ENCODE results near the gene PKD1.
"Not testable (repeated sequence)": the region's sequence is repeated elsewhere in the genome, so short reads cannot be mapped to it uniquely, and the experiment has no call there.

PKD1 gene

GRCh38 chr16:2107121-2107790 lies 28.4 kb downstream of the PKD1 start:
- DNase-seq = not testable (repeated sequence)

DNA sequence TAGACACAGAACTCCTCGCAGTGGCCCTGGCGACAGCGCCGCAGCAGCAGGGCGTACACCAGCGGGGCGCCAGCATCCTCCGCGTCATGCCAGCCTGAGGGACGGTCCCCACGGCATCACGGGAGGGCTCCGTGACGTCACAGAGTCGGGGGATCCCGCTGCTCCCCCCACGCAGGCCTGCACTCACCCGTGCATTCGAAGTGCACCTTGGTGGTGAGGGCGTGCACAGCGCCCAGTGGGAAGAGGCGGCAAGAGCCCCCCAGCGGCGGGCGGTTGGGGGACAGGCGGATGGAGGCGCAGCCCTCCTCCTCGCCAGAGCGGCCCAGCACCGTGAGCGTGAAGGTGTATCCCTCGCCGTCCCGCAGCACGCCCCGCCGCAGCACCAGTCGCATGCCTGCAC lies 29.5 kb downstream of the PKD1 start:
- not testable (repeated sequence) for DNase-seq

DNA sequence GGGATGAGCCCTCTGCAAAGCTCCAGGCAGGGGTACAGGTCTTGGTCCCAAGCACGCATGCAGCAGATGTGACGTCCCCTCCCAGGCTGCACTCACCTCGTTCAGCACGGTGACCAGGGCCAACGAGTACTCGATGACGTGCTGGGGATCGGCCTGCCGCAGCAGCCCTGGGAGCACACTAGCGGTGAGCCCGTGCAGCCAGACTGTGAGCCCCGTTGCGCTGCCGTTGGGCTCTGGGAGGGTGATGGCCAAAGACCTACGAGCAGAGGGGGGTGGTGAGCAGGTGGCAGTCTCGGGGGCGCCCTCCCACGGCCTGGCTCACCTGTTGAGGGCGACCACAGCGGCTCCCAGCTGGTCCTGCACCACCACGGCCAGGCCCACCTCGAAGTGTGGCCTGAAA lies 29.9 kb downstream of the PKD1 start:
- not testable (repeated sequence) for DNase-seq

GRCh38 chr16:2105291-2105690 lies 30.4 kb downstream of the PKD1 start:
- DNase-seq = not testable (repeated sequence)

GRCh38 chr16:2104464-2104863 lies 31.2 kb downstream of the PKD1 start:
- DNase-seq = not testable (repeated sequence)

- no peak for DNase-seq
Observed at GRCh38 chr16:2102471-2102870, 33.2 kb downstream of the PKD1 start.

DNA sequence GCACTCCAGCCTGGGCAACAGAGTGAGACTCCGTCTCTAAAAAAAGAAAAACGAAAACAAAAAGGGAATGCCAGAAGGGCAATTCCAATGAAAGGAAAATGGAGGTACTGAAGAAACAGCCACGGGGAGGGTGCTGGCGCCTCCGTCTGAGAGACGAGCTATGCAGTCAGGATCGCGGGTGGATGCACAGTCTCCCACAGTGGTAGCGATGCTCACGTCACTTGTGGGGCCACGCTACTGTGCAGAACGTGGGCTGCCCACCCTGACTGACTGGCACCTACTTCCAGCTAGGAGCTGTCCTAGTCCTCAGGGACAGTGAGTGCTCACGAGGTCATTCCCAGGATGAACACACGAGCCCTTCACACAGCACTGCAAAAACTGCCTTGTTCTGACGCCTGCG lies 34.1 kb downstream of the PKD1 start:
- DNase-seq = not testable (repeated sequence)

DNA sequence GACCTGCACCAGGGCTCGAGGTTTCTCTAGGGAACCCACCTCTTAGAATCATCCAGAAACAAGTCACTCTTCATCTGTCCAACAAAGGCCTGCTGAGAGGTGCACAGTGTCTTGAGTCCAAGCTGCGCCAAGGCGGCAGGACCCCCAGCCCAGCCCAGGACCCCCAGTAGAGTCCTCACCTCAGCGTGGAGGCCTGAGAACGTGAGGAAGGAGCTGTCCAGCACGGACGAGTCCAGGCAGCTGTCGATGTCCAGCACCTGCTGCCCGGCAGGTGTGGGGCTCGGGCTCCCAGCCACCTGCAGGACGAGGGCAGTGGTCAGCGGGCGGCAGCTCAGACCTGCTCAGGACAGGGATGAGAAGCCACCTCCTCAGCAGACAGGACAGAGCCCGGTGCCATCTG lies 38.0 kb downstream of the PKD1 start:
- DNase-seq = not testable (repeated sequence)

DNA sequence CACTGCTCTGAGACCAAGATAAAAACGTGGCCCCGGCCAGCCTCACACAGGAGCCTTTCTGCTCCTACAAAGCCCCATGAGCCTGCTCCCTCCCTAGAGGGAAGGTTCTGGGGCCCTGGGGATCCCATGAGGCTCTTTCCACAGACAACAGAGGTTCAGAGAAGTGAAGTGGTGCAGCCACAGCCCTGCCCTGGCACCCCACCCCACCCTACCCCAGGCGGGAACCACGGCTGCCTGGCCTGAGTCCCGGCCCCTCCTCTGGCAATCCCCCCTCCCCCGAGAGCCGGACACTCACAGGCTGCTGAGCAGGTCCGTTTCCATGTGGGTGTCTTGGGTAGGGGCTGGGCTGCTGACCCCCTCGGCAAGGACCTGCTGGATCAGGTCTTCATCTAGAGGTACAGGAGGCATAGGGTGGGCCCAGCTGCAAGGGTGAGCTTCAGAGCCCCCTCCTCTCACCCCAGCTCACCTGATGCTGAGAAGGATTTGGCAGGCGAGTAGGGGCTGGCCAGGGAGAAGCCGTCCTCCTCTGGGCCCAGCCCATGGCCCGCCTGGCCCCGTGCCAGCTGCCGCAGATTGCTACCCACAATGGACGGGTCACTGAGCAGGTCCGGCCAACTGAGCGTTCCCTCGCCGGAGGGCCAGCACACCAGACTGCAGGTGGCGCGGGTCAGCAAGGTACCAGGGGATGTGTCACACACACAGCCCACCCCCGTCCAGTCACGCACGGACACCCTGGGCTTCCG lies 38.7 kb downstream of the PKD1 start:
- DNase-seq = no peak

- no peak for DNase-seq
Observed at GRCh38 chr16:2095918-2096582, 39.6 kb downstream of the PKD1 start.

DNA sequence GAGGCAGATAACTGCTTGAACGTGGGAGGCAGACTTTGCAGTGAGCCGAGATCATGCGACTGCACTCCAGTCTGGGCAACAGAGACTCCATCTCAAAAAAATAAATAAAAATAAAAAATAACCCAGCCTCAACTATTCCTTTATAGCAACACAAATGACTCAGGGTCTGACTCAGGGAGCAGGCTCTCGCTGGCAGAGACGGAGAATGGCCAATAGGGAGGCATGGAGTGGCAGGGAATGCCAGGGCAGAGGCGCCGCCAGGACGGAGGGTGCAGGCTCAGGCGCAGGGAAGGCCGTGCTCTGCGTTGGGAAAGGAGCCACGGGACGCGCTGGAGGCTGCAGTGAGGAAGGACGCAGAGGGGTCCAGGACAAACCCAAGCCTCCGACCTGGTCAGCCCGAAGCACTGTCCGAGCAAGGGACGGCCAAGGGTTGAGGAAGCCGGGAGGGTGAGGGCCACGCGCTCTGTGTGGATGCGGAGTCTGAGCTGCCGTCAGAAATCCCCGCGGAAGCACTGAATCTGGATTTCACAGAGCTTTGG lies 40.3 kb downstream of the PKD1 start:
- DNase-seq = no peak

GRCh38 chr16:2093793-2094192 lies 41.9 kb downstream of the PKD1 start:
- DNase-seq = no peak

DNA sequence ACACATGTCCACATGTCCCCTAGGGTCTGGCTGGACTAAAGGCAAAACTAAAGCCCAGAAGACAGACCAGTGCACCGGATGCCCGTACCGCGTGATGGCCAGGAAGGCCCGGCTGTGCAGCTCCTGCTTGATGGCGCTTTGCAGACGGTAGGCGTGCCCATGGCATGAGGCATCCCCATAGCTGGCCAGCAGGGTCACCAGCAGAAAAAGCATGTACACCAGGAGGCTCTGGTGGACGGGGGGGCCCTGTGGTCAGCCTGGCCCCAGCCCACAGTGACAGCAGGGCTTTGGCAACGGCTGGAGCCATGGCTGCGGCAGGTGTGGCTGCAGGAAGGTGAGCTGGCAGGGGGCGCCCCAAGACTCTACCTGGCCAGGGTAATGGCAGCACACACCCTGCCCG lies 42.8 kb downstream of the PKD1 start:
- DNase-seq = no peak

DNA sequence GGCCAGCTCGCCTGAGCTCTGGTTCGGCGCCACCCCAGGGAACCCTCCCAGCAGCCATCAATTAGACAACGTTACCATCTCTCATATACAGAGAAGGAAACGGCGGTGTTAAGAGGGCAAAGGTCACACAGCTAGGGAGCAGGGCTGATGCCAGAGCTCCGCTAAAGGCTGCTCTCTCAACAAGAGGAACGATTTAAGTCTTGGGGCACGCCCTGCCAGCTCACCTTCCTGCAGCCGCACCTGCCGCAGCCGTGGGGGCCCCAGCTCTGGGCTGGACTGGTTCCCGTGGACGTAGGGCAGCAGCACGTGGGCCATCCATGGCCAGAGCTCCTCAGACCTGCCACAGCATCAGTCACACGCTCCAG lies 43.5 kb downstream of the PKD1 start:
- no peak for DNase-seq

GRCh38 chr16:2091547-2092255 lies 44.0 kb downstream of the PKD1 start:
- no peak for DNase-seq

DNA sequence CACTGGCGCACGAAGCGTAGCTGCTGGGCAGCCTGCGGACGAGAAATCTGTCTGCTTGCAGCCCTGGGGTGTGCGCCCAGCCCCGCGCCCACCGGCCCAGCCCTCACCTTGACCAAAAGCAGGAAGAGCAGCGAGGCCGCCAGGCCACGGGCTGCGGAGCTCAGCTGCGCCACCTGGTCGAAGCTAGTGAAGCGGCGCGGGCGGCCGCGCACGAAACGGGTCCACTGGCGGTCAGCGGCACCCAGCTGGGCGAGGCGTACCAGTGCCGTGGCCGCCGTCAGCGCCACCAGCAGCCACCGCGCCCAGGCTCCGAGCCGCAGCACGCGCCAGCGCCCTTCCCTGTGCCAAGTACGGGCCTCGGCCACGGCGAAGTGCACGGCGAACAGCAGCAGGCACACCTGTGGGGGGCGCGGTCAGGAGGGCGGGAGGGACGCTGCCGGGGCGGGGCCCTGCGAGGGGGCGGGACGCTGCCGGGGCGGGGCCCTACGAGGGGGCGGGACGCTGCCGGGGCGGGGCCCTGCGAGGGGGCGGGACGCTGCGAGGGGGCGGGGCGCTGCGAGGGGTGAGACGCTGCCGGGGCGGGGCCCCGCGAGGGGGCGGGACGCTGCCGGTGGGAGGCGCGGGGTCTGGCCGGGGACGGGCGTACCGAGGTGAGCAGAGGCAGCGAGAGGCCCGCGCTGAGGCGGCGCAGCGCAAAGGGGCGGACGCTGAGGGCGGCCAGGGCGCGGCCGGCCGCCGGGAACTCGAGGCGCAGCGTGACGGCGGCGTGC lies 44.7 kb downstream of the PKD1 start:
- DNase-seq = peak; percentile 79

GRCh38 chr16:2090481-2090776 lies 45.3 kb downstream of the PKD1 start:
- DNase-seq = no peak

- no peak for DNase-seq
Observed at GRCh38 chr16:2089706-2090480, 45.8 kb downstream of the PKD1 start.

DNA sequence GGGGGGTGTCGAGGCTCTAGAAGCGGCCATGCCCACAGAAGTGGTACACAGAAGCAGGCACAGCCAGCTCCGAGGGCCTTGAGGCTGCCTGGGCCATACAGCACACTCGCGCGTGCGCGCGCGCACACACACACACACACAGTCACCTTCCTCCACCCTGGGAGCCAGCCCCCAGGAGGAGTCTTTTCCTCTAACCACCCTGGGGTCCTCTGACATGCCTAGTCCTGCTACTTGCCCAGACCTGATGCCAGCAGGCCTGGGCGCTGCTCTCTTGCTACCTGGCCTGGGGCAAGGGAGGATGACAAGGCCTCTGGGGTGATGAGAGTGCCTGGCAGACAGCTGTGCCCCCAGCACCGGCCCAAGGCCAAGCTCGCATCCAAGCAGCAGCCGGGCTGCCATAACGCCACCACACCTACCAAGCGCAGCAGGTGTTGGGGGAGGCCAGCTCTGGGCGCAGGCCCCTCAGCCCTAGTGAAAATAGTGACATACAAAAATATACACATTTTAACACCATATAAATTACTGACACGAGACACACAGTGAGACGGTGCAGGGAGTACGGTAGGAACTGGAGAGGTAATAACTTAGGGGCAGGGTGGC lies 46.8 kb downstream of the PKD1 start:
- no peak for DNase-seq

- DNase-seq = no peak
Observed at GRCh38 chr16:2087748-2088631, 47.7 kb downstream of the PKD1 start.
